Activated T-helper 1 cell treated with anti-CD3 and anti-CD28 coated beads, Interleukin-12 subunit alpha, Interleukin-12 subunit beta, Interleukin-2, Interleukin-4 antibody, amounts not matched to agents 30 ng/mL and 10 ng/mL and 1 ng/mL, durations not matched to agents 14 hours and 24 hours and 36 hours (primary cell): Measurements from ENCODE around the gene KIAA1217. TPM values are rescaled to one million over a fixed set of nuclear protein-coding genes. Genes with fewer than 3 reads are reported as not detected.

Source experiments
- DNase-seq: peaks from one replicate; pipeline ENCODE4 v3.0.0; 2021; ENCODE audit warnings: low spot score
- H3K27ac Mint-ChIP-seq: one replicate; pipeline ENCODE4 v1.8.0; 2021; ENCODE audit warnings: mild to moderate bottlenecking, mixed read lengths
- H3K27me3 Mint-ChIP-seq: one replicate; pipeline ENCODE4 v1.8.0; 2022; ENCODE audit warnings: mild to moderate bottlenecking, moderate library complexity, mixed read lengths; ENCODE audit not compliant: insufficient read depth
- H3K36me3 Mint-ChIP-seq: one replicate; pipeline ENCODE4 v1.8.0; 2021; ENCODE audit warnings: low read depth, mixed read lengths
- H3K4me1 Mint-ChIP-seq: one replicate; pipeline ENCODE4 v1.8.0; 2021; ENCODE audit warnings: low read depth, mixed read lengths
- H3K4me3 Mint-ChIP-seq: one replicate; pipeline ENCODE4 v1.8.0; 2021; ENCODE audit warnings: mild to moderate bottlenecking, moderate library complexity, mixed read lengths
- H3K9me3 Mint-ChIP-seq: one replicate; pipeline ENCODE4 v1.8.0; 2021; ENCODE audit warnings: mixed read lengths
- intact Hi-C: fragments of 100-400 bp; cut with micrococcal nuclease; formaldehyde crosslinking; loops from one replicate; pipeline ENCODE4 v1.15.1; 2024
- total RNA-seq: library from RNA; stranded (reverse); gene quantifications from 2 replicates; pipeline ENCODE4 v1.2.3, GENCODE V29; 2022

Gene KIAA1217
- total RNA-seq, 1 donor from 2014 or later = 6.4 TPM

GRCh38 chr10:24360282-24361127 is 151.6 kb downstream of the KIAA1217 start:
- Mint-ChIP-seq H3K36me3 (no peaks in the 10 kb centered on the region), H3K9me3 (no peaks in the 10 kb centered on the region), H3K4me1 (peaks cover 6% of the 10 kb centered on the region), H3K27ac (no peak overlapping the region), H3K4me3 (no peak overlapping the region), H3K27me3 (peaks cover 7% of the 10 kb centered on the region)
- intact Hi-C loops = loop anchor here (1.0 to 5.0 kb wide), 3 partner anchors 143 to 1203 kb away; no protein-coding TSS in a partner anchor
- DNase-seq = peak; percentile 5

- no peaks in the 10 kb centered on the region for H3K36me3 Mint-ChIP-seq
- DNase-seq = no peak
- H3K27ac Mint-ChIP-seq = no peak overlapping the region
- H3K4me3 Mint-ChIP-seq = no peak overlapping the region
- peaks cover 11% of the 10 kb centered on the region for H3K27me3 Mint-ChIP-seq
- H3K9me3 Mint-ChIP-seq = no peaks in the 10 kb centered on the region
- intact Hi-C loops = loop anchor here (5.0 kb wide), 1 partner anchor 1206 kb away; no protein-coding TSS in a partner anchor
- peaks cover 6% of the 10 kb centered on the region for H3K4me1 Mint-ChIP-seq
Measured at GRCh38 chr10:24363070-24363469, 154.1 kb downstream of the KIAA1217 start.

- no peak for DNase-seq
- Mint-ChIP-seq H3K4me3 (no peak overlapping the region), H3K27ac (no peak overlapping the region), H3K36me3 (no peaks in the 10 kb centered on the region), H3K9me3 (peaks cover 7% of the 10 kb centered on the region), H3K4me1 (no peaks in the 10 kb centered on the region), H3K27me3 (peaks cover 8% of the 10 kb centered on the region)
- intact Hi-C loops = no loop called here
Measured at GRCh38 chr10:24367688-24368087, 158.8 kb downstream of the KIAA1217 start.

- Mint-ChIP-seq H3K4me1 (no peaks in the 10 kb centered on the region), H3K36me3 (no peaks in the 10 kb centered on the region), H3K27ac (no peak overlapping the region), H3K27me3 (peaks cover 15% of the 10 kb centered on the region), H3K9me3 (peaks cover 7% of the 10 kb centered on the region), H3K4me3 (no peak overlapping the region)
- DNase-seq = no peak
- intact Hi-C loops = no loop called here
Measured at GRCh38 chr10:24370877-24371276, 161.9 kb downstream of the KIAA1217 start.

- Mint-ChIP-seq H3K4me3 (no peak overlapping the region), H3K27me3 (peaks cover 19% of the 10 kb centered on the region), H3K4me1 (no peaks in the 10 kb centered on the region), H3K9me3 (peaks cover 7% of the 10 kb centered on the region), H3K36me3 (no peaks in the 10 kb centered on the region), H3K27ac (no peak overlapping the region)
- intact Hi-C loops = no loop called here
- no peak for DNase-seq
Measured at GRCh38 chr10:24371396-24371795, 162.5 kb downstream of the KIAA1217 start.

GRCh38 chr10:24374134-24374915 is 165.4 kb downstream of the KIAA1217 start:
- no peaks in the 10 kb centered on the region for H3K36me3 Mint-ChIP-seq

GRCh38 chr10:24375510-24375909 is 166.6 kb downstream of the KIAA1217 start:
- Mint-ChIP-seq H3K27ac (no peak overlapping the region), H3K4me1 (peaks cover 14% of the 10 kb centered on the region), H3K27me3 (peaks cover 17% of the 10 kb centered on the region), H3K36me3 (peaks cover 2% of the 10 kb centered on the region), H3K4me3 (no peak overlapping the region), H3K9me3 (peaks cover 16% of the 10 kb centered on the region)
- no peak for DNase-seq
- intact Hi-C loops = no loop called here

More at GRCh38 chr10:24374134-24374915, 165.4 kb downstream of the KIAA1217 start:
- peaks cover 17% of the 10 kb centered on the region for H3K27me3 Mint-ChIP-seq
- intact Hi-C loops = no loop called here
- peaks cover 13% of the 10 kb centered on the region for H3K9me3 Mint-ChIP-seq
- no peak overlapping the region for H3K4me3 Mint-ChIP-seq
- H3K4me1 Mint-ChIP-seq = peaks cover 14% of the 10 kb centered on the region
- H3K27ac Mint-ChIP-seq = no peak overlapping the region
- no peak for DNase-seq

- peaks cover 15% of the 10 kb centered on the region for H3K9me3 Mint-ChIP-seq
- intact Hi-C loops = no loop called here
- H3K27ac Mint-ChIP-seq = no peak overlapping the region
- peaks cover 17% of the 10 kb centered on the region for H3K4me1 Mint-ChIP-seq
- H3K27me3 Mint-ChIP-seq = peaks cover 17% of the 10 kb centered on the region
- DNase-seq = no peak
- H3K4me3 Mint-ChIP-seq = no peak overlapping the region
- H3K36me3 Mint-ChIP-seq = peaks cover 2% of the 10 kb centered on the region
Measured at GRCh38 chr10:24376731-24377130, 167.8 kb downstream of the KIAA1217 start.

GRCh38 chr10:24378126-24378920 is 169.4 kb downstream of the KIAA1217 start:
- Mint-ChIP-seq H3K4me3 (no peak overlapping the region), H3K36me3 (peaks cover 2% of the 10 kb centered on the region), H3K27me3 (peaks cover 10% of the 10 kb centered on the region), H3K4me1 (peaks cover 33% of the 10 kb centered on the region), H3K9me3 (peaks cover 9% of the 10 kb centered on the region), H3K27ac (peak overlapping the region; percentile 30)
- no peak for DNase-seq
- intact Hi-C loops = no loop called here

GRCh38 chr10:24381235-24382010 is 172.5 kb downstream of the KIAA1217 start:
- Mint-ChIP-seq H3K27ac (peak overlapping the region; percentile 21), H3K9me3 (peaks cover 9% of the 10 kb centered on the region), H3K4me1 (peaks cover 45% of the 10 kb centered on the region), H3K27me3 (peaks cover 6% of the 10 kb centered on the region), H3K36me3 (peaks cover 2% of the 10 kb centered on the region), H3K4me3 (no peak overlapping the region)
- DNase-seq = no peak
- intact Hi-C loops = loop anchor here (2.0 to 5.0 kb wide), 4 partner anchors 33 to 1014 kb away; no protein-coding TSS in a partner anchor

- no peak for DNase-seq
- H3K4me1 Mint-ChIP-seq = peaks cover 45% of the 10 kb centered on the region
- intact Hi-C loops = loop anchor here (2.0 to 5.0 kb wide), 4 partner anchors 33 to 1015 kb away; no protein-coding TSS in a partner anchor
- no peak overlapping the region for H3K4me3 Mint-ChIP-seq
- peaks cover 2% of the 10 kb centered on the region for H3K36me3 Mint-ChIP-seq
- H3K27ac Mint-ChIP-seq = peak overlapping the region; percentile 67
- H3K27me3 Mint-ChIP-seq = peaks cover 3% of the 10 kb centered on the region
- peaks cover 9% of the 10 kb centered on the region for H3K9me3 Mint-ChIP-seq
Measured at GRCh38 chr10:24382045-24382444, 173.1 kb downstream of the KIAA1217 start.

GRCh38 chr10:24382596-24382978 is 173.6 kb downstream of the KIAA1217 start:
- H3K4me1 Mint-ChIP-seq = peaks cover 45% of the 10 kb centered on the region
- peaks cover 2% of the 10 kb centered on the region for H3K36me3 Mint-ChIP-seq
- intact Hi-C loops = loop anchor here (2.0 to 5.0 kb wide), 4 partner anchors 32 to 1015 kb away; no protein-coding TSS in a partner anchor
- DNase-seq = peak; percentile 17
- no peak overlapping the region for H3K4me3 Mint-ChIP-seq
- peaks cover 9% of the 10 kb centered on the region for H3K9me3 Mint-ChIP-seq
- H3K27ac Mint-ChIP-seq = peak overlapping the region; percentile 91
- H3K27me3 Mint-ChIP-seq = peaks cover 3% of the 10 kb centered on the region
